ENCODE data around the gene CSTA.
"Not testable (repeated sequence)": the region's sequence is repeated elsewhere in the genome, so short reads cannot be mapped to it uniquely, and the experiment has no call there.

The CSTA gene

DNA sequence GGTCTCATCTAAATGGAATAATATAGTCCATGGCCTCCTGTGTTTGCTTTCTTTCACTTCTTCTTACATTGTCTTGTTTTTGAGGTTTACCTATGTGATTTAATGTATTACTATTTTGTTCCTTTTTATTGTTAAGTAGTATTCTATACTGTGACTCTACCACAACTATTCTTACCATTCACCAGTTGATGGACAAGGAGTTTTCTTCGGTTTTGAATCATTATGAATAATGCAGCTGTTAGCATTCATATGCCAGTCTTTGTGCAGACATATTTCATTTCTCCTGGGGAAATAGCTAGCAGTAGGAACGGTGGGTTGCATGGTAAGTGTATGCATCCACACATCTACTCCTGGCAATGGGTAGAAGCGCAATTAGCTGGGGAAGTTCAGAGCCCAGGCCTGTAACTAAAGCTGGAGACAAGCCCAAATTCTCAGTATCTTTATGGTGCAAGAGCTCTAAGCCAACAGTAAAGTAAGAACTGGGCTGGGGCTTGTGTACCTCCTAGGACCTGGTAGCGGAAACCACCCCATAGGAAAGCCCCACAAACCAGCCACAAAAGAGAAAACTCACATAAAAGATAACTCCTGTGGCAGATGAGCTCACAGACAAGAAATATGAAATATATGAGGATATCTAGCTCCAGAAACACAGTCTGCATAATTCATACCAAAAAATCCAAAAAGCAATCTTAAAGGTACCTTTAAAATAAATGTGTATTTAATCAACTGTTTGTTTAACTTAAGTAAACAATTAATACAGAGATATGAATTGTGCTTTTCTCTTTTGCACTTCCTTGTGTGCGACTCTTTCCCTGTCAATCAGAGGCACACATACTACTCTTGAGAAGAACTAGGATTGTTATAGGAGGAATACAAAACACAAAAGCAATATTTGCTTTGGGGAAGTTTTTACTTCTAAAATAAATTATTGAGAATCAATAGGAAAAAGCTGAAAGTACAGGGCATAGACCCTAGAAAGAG, 2.7 kb upstream of the CSTA start:
- no peak for DNase-seq (ENCODE audit: low read depth in 2 of 2)

DNA sequence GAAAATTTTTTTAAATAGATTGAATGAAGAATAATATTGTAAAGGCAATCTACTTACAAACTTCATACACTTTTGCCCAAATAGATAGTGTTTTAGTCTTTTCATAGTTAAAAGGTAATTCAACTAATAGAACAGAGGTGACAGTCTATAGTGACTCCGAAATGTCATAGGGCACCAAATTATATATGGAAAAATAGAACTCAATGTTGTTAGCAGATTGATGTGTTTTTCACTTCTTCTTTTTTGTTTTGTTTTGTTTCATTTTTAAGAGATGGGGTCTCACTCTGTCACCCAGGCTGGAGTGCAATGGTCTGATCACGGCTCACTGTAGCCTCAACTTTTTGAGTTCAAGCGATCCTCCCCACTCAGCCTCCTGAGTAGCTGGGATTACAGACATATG, 721 bp downstream of the CSTA start:
- no peak for DNase-seq (ENCODE audit: low read depth in 2 of 2)

DNA sequence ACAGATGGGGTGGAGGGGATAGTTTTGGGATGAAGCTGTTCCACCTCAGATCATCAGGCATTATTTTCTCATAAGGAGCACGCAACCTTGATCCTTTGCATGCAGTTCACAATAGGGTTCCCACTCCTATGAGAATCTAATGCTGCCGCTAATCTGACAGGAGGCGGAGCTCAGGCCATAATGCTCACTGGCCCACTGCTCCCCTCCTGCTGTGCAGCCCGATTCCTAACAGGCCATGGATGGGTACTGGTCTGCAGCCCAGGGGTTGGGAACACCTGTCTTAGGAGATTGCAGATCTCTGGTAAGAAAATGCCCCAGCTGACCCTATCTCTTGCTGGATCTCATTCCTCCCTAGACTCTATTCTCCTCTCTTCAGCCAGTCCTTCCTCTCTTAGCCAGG, 6.8 kb downstream of the CSTA start:
- no peak for DNase-seq (ENCODE audit: low read depth in 2 of 2)

DNA sequence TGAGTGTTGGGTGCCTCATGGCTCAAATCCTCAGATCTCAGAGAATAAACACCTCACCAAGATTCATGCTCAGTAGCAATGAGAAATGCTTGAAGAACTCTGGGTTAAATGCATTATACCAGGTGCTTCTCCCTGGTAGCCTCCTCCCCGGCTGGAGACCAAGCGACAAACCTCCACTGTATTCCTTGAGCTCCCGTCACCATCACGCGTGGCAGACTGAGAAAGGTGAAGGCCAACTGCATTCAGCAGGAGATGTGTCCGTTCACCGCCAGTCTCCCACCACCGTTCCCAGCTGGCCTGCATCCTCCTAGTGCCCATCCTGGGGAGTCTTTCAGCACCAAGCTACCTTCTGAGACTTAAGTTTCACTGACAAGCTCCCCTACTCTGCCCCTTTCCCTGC, 7.5 kb downstream of the CSTA start:
- no peak for DNase-seq (ENCODE audit: low read depth in 2 of 2)

DNA sequence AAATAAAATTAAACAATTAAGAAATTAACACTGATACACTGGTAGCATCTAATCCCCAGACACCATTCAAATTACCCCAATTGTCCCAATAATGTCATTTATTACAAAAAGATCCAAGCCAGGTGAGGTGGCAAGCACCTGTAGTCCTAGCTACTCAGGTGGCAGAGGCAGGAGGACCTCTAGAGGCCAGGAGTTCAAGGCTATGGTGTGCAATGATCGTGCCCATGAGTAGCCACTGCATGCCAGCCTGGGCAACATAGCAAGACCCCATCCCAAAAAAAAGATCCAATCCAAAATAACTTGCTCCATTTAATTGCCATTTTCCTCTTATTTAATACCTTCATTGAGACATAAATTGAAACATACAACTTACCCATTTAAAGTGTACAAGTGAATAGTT, 17.8 kb downstream of the CSTA start:
- no peak for DNase-seq (ENCODE audit: low read depth in 2 of 2)

DNA sequence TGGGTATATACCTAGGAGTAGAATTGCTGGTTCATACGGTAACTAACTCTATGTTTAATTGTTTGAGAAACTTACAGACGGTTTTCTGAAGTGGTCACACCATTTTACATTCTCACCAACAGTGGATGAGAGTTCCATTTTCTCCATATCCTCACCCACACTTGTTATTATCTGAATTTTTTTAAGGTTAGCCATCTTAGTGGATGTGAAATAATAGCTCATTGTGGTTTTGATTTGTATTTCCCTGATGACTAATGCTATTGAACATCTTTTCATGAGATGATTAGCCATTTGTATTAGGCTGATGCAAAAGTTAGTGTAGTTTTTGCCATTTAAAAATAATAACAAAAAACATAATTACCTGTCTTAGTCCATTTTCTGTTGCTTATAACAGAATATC, 18.6 kb downstream of the CSTA start:
- no peak for DNase-seq (ENCODE audit: low read depth in 2 of 2)

DNA sequence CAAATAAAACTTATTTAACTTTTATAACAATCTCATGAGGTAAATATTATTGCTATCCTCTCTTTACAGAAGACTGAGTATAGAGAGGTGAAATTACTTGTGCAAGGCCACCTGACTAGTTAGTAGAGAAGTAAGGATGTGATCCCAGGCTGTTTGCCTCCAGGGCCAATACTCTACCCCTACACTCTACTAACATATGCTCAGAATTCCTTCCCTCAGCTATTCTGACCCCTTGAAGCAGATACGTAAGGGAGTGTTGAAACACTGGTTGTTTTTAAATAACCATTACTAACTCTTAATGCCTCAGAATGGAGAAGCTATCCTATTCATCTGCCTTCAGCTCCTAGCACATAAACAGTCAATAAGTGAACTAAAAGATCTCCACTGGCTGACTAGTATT, 24.1 kb downstream of the CSTA start:
- no peak for DNase-seq (ENCODE audit: low read depth in 2 of 2)

DNA sequence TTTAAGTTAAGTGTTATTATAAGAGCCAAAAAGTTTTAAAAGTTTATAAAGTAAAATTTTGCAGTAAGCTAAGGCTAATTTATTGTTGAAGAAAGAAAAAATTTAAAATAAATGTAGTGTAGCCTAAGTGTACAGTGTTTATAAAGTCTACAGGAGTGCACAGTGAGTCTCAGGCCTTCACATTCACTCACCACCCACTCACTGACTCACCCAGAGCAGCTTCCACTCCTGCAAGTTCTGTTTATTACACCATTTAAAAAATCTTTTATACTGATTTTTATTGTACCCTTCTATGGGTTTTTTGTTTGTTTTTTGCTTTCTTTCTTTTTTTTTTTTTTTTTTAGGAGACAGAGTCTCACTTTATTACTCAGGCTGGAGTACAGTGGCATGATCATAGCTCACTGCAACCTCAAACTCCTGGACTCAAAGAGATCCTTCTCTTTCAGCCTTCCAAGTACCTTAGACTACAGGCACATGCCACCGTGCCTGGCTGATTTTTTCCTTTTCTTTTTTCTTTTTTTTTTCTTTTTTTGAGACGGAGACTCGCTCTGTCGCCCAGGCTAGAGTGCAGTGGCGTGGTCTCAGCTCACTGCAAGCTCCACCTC, 25.9 kb downstream of the CSTA start:
- no peak for DNase-seq (ENCODE audit: low read depth in 2 of 2)

DNA sequence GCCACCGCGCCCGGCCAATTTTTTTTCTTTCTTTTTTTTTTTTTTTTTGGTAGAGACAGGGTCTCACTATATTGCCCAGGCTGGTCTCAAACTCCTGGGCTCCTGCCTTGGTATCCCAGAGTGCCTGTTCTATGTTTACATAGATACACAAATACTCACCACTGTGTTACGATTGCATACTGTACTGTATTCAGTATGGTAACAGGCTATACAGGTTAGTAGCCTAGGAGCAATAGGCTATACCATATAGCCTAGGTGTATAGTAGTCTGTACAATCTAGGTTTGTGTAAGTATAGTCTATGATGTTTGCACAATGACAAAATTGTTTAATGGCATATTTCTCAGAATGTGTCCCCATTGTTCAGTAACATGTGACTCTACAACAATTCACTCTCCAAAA, 26.6 kb downstream of the CSTA start:
- no peak for DNase-seq (ENCODE audit: low read depth in 2 of 2)

DNA sequence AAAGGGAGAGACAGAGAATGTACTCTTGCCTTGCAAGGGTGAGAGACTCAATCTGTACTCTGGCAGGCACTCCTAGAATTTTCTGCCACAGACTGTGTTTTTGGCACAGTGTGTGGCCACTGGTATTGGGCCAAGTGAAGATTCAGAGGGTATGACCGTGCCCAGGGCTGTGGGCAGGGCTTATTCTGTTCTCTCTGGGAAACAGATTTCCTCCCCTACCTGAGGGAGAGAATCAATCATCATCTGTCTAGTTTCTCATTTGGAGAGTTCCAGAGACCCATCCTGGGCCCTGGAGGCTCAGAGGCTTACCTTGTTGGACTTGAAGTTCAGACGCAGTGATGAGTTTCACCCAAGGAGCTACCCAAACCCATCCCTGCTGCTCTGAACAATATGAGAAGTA, 28.2 kb downstream of the CSTA start:
- no peak for DNase-seq (ENCODE audit: low read depth in 2 of 2)

DNA sequence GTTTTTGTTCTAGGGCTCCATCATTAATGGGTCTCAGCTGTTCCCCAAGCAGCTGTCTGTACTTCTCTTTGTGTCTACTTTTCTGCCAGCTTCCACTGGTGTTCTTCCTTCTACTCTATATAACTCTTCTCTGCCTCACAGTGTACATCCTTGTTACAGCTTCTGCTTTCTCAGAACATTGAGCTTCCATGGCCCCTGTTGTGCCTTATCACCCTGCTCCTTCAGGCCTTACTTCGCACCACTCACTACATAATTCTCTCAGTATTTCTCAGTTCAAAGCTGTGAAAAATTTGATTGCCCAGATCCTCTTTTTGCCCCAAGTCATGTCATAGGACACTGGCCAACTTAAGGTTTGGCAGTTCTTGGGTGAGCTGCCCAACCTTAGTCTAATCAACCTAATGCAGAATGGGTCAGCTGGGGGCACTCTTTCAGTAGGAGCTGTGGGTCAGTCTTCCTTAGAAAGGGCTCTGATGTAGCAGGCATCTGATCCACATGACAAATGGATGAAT, 28.9 kb downstream of the CSTA start:
- DNase-seq (ENCODE audit: low read depth in 2 of 2) = no peak

DNA sequence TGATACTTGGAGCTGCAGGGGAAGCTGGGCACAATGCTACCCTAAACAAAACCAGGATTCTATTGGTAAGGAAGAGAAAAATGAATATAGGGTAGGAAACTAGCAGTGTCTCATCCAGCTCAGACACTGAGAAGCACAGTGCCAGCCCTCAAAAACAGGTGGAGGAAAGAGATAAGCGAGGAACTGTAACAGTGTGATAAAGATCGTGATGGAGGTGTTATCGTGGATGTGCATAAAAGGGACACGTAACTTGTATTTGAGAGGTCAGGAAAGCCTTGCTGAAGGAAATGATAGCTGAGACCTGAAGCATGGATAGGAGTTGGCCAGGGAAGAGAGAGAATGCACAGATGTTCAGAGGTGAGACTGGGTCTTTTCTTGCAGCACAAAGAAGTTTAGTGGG, 30.6 kb downstream of the CSTA start:
- no peak for DNase-seq (ENCODE audit: low read depth in 2 of 2)

DNA sequence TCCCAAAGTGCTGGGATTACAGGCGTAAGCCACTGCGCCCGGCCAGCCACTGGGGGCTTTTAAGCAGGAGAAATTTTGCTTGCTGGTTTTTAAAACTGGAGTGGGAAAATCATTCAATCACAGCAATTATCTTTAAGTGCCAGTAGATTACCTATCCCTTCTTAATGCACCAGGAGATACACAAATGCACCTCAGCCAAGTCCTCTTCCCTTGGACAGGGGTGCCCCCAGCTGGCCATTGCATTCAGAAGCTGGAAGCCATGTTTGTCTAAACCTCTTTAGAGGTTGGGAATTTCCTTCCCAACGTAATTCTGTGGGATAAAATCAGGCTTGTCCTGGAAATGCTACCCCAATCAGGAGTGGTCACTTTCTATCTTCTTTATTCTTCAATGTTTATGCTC, 31.4 kb downstream of the CSTA start:
- DNase-seq (ENCODE audit: low read depth in 2 of 2) = no peak

DNA sequence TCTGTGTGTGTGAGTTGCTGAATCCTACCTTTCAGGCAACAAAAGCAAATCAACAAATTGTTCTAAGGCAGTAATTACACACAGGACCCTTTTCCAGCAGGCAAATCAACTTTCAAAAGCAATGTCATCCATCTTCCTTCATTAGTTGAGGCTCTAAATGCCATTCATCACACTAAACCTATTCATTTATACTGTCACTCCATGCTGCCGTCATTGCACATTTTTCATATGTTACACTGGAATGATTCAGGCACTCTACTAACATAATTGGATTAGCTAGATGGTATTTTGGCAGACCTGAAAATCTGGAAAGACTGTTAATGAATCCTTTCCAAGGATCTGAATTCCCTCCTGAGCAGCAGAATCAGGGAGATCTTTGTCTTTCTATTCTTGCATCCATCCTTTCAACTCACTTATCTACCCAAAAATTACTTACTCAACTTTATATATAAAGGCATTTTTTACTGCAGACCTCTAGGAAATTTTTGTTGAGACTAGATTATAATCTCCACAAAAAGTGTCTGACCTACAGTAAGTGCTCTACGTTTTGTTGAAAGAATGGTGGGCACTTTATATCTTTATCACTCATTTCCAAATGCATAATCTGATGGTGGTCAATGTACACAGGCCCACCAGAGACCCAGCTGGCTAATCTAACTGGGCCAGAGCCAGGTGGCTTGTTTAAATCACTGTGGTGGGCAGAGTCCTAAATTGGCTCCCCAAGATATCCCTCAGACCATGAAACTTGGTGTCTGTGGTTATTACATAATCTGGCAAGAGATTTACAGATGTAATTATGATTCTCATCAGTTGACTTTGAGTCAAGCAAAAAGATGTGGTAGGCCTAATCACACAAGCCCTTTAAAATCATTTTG, 33.0 kb downstream of the CSTA start:
- no peak for DNase-seq (ENCODE audit: low read depth in 2 of 2)

DNA sequence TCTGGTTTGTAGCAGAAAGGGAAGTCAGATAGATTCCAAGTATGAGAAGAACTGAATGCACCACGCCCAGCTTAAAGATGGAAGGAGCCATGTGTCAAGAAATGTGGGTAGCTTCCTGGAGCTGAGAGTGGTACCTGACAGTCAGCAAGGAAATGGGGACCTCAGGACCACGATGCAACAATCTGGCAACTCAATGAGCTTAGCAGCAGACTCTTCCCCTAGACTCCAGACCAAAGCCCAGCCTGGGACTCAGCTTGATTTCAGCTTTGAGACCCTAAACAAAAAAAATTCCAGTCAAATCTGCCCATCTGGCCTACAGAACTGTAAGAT, 33.6 kb downstream of the CSTA start:
- DNase-seq (ENCODE audit: low read depth in 2 of 2) = no peak

DNA sequence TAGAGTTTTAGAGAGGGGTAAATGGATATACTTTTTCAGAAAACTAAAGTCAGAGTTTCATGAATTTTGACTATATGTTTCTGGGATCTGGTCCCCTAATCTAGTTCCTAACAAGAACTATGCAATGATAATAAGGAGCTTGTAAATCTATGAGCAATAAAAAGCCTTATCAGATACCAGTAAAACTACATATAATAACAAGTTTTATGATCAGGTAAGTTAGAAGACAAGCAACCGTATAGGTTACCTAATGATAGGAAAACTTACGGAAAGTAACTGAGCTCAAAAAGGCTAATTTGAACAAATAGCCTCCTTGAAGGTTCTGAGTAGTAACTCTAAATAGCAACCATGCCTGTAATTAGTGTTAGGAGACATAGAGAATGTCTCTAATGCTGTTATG, 37.0 kb downstream of the CSTA start:
- DNase-seq (ENCODE audit: low read depth in 2 of 2) = no peak

DNA sequence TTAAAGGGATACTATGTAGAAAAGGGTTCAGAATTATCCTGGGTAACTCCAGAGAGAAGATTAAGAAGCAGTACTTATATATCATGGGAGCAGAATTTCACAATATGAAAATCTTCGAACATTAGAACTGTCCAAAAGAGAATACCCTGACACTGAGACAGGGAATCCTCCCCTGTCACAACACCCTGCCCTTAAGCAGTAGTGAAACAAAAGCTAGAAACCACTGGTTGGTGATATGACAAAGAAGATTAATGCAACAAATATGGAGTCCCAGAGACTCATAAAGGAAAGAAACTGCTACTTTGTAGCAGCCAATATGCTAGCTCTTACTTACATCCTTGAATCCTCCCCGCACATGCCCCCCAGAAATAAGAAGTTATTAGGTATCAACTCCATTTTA, 39.4 kb downstream of the CSTA start:
- DNase-seq (ENCODE audit: low read depth in 2 of 2) = no peak

DNA sequence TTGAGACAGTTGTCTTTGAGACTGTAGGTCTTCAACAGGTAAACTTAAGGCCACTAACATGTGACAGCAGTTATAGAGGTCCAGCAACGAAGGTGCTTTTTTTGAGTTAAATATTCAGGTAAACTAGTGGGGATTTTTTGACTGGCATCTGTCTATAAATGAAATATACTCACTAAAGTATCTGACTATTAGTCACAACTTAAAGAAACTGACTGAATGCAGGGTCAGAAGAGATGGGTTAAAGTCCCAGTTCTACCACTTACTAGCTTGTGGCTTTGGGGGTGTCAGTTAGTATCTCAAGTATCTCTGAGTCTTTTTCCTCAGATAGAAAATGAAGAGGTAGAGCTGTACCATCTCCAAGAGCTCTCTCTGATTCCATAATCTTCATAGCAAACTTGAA, 40.0 kb downstream of the CSTA start:
- no peak for DNase-seq (ENCODE audit: low read depth in 2 of 2)

DNA sequence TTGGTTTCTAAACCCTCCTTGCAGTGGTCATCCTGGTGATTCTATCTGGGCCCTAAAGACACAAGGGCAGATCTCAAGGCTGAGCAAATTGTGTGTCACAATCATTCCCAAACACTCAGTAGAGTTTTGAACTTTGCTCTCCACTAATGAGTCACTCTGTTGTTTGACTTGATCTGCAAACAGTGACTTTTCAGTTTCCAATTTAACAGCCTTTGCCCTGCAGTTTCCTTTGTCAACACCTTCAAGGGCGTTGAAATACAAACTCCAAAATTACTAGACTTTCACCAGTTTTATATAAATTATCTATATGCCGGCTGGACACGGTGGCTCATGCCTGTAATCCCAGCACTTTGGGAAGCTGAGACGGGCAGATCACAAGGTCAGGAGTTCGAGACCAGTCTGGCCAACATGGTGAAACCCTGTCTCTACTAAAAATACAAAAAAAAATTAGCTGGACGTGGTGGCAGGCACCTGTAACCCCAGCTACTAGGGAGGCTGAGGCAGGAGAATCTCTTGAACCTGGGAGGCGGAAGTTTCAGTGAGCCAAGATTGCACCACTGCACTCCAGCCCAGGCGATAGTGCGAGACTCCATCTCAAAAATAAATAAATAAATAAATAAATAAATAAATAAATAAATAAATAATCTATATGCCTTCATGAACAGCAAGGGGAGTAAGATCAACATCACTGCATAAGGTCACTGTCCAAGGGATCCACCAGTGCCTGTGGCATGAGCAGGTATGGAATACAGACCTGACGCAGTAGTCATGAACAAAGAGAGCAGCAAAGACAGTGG, 40.7 kb downstream of the CSTA start:
- DNase-seq (ENCODE audit: low read depth in 2 of 2) = not testable (repeated sequence)

DNA sequence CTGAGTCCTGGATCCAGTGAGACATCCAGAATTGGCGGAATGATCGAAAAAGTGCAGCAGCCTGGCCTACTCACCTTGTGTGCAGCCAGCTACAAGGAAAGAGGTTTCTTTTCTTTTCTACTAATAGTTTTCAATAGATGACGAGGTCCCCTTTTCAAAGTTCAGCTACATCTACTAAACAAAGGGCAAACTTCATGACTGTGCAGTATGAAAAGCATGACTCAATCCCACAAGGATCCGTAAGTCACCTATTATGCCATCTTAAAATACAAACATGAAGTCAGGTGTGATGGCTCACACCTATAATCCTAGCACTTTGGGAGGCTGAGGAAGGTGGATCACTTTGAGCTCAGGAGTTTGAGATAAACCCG, 41.3 kb downstream of the CSTA start:
- no peak for DNase-seq (ENCODE audit: low read depth in 2 of 2)

DNA sequence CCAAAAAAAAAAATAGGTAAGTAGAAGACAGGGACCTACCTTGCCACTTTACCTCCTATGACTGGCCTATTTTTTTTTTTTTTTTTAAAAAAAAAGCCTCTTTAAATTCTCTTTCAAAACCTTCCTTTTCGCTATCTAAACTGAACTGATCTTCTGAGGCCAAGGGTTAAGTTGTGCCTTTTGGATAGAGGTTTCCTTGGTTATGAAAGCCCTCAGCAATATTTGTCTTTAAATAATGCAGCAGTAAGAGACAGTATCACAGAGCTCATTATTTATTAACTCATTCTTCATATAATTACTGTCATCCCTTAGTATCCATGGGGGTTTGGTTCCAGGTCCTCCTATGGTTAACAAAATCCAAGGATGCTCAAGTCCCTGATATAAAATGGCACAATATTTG, 49.0 kb downstream of the CSTA start:
- no peak for DNase-seq (ENCODE audit: low read depth in 2 of 2)

DNA sequence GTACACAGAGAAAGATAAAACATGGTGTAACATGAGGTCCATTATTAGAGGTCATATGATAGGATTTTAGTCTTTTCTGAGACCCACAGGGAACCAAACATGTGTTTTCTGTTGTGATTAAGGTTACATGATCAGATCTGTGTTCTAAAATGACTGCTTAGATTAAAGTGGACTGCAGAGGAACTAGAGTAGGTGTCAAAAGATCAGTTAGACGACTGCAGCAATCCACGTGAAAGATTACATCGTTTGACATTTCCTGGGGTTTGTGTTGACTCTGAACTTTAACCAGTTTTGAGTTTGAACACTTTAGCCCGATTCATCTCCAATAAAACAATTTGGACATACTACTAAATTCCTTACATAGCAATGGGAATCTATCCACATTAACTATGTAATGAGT, 52.9 kb downstream of the CSTA start:
- no peak for DNase-seq (ENCODE audit: low read depth in 2 of 2)
